Measurements from ENCODE around the gene ERAL1. TPM values are rescaled to one million over a fixed set of nuclear protein-coding genes. Genes with fewer than 3 reads are reported as not detected.

Gene ERAL1
- total and polyA plus RNA-seq, 2 of the 13 experiments (the other 11 are each of a cell fraction or from before 2014, with no cell fraction given), result 46.9 to 72.2 TPM

GRCh38 chr17:28858801-28859355 lies 4.1 kb downstream of the ERAL1 start (continued):
- TF ChIP-seq, protein P1, sequence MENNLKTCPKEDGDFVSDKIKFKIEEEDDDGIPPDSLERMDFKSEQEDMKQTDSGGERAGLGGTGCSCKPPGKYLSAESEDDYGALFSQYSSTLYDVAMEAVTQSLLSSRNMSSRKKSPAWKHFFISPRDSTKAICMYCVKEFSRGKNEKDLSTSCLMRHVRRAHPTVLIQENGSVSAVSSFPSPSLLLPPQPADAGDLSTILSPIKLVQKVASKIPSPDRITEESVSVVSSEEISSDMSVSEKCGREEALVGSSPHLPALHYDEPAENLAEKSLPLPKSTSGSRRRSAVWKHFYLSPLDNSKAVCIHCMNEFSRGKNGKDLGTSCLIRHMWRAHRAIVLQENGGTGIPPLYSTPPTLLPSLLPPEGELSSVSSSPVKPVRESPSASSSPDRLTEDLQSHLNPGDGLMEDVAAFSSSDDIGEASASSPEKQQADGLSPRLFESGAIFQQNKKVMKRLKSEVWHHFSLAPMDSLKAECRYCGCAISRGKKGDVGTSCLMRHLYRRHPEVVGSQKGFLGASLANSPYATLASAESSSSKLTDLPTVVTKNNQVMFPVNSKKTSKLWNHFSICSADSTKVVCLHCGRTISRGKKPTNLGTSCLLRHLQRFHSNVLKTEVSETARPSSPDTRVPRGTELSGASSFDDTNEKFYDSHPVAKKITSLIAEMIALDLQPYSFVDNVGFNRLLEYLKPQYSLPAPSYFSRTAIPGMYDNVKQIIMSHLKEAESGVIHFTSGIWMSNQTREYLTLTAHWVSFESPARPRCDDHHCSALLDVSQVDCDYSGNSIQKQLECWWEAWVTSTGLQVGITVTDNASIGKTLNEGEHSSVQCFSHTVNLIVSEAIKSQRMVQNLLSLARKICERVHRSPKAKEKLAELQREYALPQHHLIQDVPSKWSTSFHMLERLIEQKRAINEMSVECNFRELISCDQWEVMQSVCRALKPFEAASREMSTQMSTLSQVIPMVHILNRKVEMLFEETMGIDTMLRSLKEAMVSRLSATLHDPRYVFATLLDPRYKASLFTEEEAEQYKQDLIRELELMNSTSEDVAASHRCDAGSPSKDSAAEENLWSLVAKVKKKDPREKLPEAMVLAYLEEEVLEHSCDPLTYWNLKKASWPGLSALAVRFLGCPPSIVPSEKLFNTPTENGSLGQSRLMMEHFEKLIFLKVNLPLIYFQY (CRISPR knock-in tag; IDR thresholded peaks at IDR 0.05; ENCODE audit: borderline replicate concordance), result no peak
- TF ChIP-seq, protein P2, sequence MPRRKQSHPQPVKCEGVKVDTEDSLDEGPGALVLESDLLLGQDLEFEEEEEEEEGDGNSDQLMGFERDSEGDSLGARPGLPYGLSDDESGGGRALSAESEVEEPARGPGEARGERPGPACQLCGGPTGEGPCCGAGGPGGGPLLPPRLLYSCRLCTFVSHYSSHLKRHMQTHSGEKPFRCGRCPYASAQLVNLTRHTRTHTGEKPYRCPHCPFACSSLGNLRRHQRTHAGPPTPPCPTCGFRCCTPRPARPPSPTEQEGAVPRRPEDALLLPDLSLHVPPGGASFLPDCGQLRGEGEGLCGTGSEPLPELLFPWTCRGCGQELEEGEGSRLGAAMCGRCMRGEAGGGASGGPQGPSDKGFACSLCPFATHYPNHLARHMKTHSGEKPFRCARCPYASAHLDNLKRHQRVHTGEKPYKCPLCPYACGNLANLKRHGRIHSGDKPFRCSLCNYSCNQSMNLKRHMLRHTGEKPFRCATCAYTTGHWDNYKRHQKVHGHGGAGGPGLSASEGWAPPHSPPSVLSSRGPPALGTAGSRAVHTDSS (CRISPR knock-in tag; conservative IDR thresholded peaks at IDR 0.05), result no peak
- TF ChIP-seq THYN1 (CRISPR knock-in tag; IDR thresholded peaks at IDR 0.05; ENCODE audit: borderline replicate concordance, low read depth) (no peak), REL (CRISPR knock-in tag; conservative IDR thresholded peaks at IDR 0.05) (no peak), MLLT10 (CRISPR knock-in tag; IDR thresholded peaks at IDR 0.05) (no peak)

- no peak for DNase-seq (ENCODE audit: low spot score)
- in situ Hi-C loops (cut with HindIII; ENCODE audit: extremely low pct_ligation_motif_present, low pct_unique_long_range_greater_than_20kb) (no loop called here), intact Hi-C loops (cut with micrococcal nuclease; ENCODE audit: unreplicated experiment) (no loop called here)
- Histone ChIP-seq H4K20me1 (ENCODE audit: insufficient read depth, low read length) (no peaks in the 10 kb centered on the region), H3K27ac (ENCODE audit: extremely low read length, insufficient read depth, low read length) (no peak overlapping the region), H3K4me3 (replicated peaks in 1 of 3; ENCODE audit: insufficient read depth in 1 of 3, low read depth in 2 of 3, low read length in 3 of 3) (no peak overlapping the region), H2AFZ (ENCODE audit: low read length) (no peak overlapping the region), H3K4me2 (ENCODE audit: low read depth, low read length) (no peak overlapping the region), H3K4me1 (ENCODE audit: insufficient read depth, low read length) (peaks cover 25% of the 10 kb centered on the region), H3K9ac (ENCODE audit: insufficient read depth, low read depth, low read length) (no peak overlapping the region), H3K79me2 (ENCODE audit: insufficient read depth, low read length) (peaks cover 10% of the 10 kb centered on the region), H3K9me3 (ENCODE audit: low read length) (no peaks in the 10 kb centered on the region), H3K27me3 (ENCODE audit: control insufficient read depth in 1 of 2, insufficient read depth in 2 of 2, low read length in 2 of 2) (peaks cover 0 to 1% of the 10 kb centered on the region in 2 experiments; a peak in 1 of 5 replicates), H3K36me3 (replicated peaks in 1 of 2; ENCODE audit: control insufficient read depth in 1 of 2, insufficient read depth in 2 of 2, low read length in 2 of 2) (peaks cover 19 to 29% of the 10 kb centered on the region in 2 experiments; a peak in 4 of 5 replicates)
- no peak for FAIRE-seq
- no peak for ATAC-seq
- POLR2A ChIA-PET, result interaction anchor here (0.8 to 1.7 kb wide), 2 partner anchors 18 to 38 kb away, joined by 3 read pairs; no protein-coding TSS in a partner anchor
- 98% methylated on average over 4 of the region's 4 CpGs for WGBS (ENCODE audit: low lambda C conversion rate)
- CTCF ChIA-PET (ENCODE audit: low intra/inter-chr PET ratio, low total read pairs), result no interaction called here
- BruUV-seq (replicated peaks), result no TSS peak
- TF ChIP-seq ZNF326 (CRISPR knock-in tag; IDR thresholded peaks at IDR 0.05; ENCODE audit: borderline replicate concordance), result no peak
- TF ChIP-seq FOSL2 (CRISPR knock-in tag; IDR thresholded peaks at IDR 0.05), result no peak
- TF ChIP-seq ZNF782 (CRISPR knock-in tag; IDR thresholded peaks at IDR 0.05; ENCODE audit: borderline replicate concordance), result no peak
- no peak for TF ChIP-seq SMARCE1 (IDR thresholded peaks at IDR 0.05; ENCODE audit: borderline replicate concordance)
These were observed 5.6 kb downstream of the ERAL1 start for GRCh38 chr17:28860363-28860808.

Measured in HepG2 (cell line).